ENCODE measurements around the gene HOXB8.

DNA sequence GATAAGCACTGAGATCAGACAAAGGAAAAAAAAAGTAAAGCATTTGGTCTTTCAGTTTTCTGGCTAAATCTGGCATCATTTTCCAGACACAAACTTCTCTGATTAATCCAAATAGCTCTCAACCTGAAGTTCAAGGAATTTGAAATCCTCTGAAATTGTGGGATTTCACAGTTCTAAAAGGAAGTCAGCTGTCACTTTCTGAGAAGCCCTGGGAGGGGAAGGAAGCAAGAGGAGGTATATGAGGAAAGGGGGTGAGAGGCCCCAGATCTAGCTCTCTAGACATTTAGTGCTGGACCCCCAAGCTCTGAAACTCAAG lies 28.6 kb upstream of the HOXB8 start:
- TF ChIP-seq EZH2 (IDR thresholded peaks at IDR 0.05): no peak
- TF ChIP-seq POLR2AphosphoS5 (IDR thresholded peaks at IDR 0.05; ENCODE audit: borderline replicate concordance, low read depth, low read length): no peak
- TF ChIP-seq FOXP2 (optimal IDR thresholded peaks at IDR 0.05; ENCODE audit: control extremely low read depth, extremely low read length, insufficient read depth): no peak
